ENCODE results near the gene KIAA1671.
"Not testable (repeated sequence)": the region's sequence is repeated elsewhere in the genome, so short reads cannot be mapped to it uniquely, and the experiment has no call there.

KIAA1671 gene

DNA sequence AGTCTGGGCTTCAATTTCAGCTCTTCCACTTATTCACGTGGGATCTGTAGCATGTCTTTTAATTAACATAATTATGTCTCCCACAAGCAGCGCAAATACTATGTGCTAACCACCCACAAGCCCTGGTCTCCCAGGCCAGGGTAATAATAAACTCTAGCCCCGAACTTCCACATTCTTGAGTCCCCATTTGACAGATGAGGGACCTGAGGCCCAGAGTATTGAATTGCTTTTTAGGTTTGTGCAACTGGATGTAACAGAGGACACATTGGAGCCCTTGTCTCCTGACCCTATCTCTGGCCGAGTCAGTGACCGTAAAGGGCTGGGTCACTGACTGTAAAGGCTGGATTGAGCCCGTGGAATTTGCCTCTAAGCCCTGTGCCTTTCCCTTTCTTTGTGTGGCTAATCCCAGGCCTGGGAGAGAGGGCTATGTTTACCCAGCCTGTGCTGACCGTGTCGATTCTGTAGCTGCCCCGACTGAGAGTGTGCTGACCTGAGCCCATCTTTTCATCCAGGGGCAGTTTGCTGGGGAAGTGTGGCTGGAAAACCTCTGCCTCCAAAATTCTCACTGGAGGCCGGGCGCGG, 270.8 kb downstream of the KIAA1671 start:
- Mint-ChIP-seq H3K36me3 (ENCODE audit: low read depth) (no peaks in the 10 kb centered on the region), H3K9me3 (no peaks in the 10 kb centered on the region), H3K4me3 (no peak overlapping the region), H3K4me1 (no peaks in the 10 kb centered on the region), H3K27ac (no peak overlapping the region), H3K27me3 (ENCODE audit: low read depth, poor library complexity) (peaks cover 53% of the 10 kb centered on the region)
- DNase-seq, result no peak
- TF ChIP-seq, protein P1, sequence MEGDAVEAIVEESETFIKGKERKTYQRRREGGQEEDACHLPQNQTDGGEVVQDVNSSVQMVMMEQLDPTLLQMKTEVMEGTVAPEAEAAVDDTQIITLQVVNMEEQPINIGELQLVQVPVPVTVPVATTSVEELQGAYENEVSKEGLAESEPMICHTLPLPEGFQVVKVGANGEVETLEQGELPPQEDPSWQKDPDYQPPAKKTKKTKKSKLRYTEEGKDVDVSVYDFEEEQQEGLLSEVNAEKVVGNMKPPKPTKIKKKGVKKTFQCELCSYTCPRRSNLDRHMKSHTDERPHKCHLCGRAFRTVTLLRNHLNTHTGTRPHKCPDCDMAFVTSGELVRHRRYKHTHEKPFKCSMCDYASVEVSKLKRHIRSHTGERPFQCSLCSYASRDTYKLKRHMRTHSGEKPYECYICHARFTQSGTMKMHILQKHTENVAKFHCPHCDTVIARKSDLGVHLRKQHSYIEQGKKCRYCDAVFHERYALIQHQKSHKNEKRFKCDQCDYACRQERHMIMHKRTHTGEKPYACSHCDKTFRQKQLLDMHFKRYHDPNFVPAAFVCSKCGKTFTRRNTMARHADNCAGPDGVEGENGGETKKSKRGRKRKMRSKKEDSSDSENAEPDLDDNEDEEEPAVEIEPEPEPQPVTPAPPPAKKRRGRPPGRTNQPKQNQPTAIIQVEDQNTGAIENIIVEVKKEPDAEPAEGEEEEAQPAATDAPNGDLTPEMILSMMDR (IDR thresholded peaks at IDR 0.05), result no peak

DNA sequence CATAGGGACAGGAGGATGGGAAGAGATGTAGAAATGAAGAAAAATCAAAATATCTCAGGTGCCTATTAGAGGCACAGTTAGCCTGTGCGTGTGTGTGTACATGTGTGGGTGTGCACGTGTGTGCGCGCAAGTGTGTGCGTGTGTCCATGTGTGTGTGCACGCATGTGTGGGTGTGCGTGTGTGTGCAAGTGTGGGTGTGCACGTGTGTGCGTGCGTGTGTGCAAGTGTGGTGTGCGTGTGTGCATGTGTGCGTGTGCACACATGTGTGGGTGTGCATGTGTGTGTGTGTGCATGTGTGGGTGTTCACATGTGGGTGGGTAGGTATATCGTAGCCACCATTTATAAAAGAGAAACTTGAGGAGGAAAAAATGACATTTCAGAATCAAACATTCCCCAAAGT, 276.3 kb downstream of the KIAA1671 start:
- H3K4me3 Mint-ChIP-seq, result no peak overlapping the region
- H3K27me3 Mint-ChIP-seq (ENCODE audit: low read depth, poor library complexity), result peaks cover 13% of the 10 kb centered on the region
- peak overlapping the region; percentile 94 for H3K27ac Mint-ChIP-seq
- TF ChIP-seq, protein P1 (IDR thresholded peaks at IDR 0.05), result no peak
- no peak for DNase-seq
- no peaks in the 10 kb centered on the region for H3K36me3 Mint-ChIP-seq (ENCODE audit: low read depth)
- no peaks in the 10 kb centered on the region for H3K4me1 Mint-ChIP-seq
- no peaks in the 10 kb centered on the region for H3K9me3 Mint-ChIP-seq

DNA sequence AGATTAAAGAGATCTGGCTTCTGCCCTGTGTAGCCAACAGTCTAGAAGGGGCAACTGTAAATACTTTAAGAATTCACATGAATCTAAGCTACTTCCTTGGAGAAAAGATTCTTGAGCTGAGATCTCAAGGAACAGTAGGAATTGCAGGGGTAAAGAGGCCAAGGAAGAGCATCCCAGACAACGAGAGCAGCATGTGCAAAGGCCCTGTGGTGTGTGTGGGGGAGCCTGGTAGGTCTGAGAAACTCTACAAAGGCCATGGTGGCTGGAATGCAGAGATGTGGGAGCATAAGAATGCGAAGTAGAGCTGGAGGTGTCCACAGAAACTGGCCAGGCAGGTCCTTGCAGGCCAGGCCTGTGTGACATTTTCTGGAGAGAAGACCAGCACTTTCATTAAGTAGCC, 278.2 kb downstream of the KIAA1671 start:
- H3K27ac Mint-ChIP-seq; H3K4me3 Mint-ChIP-seq; H3K36me3 Mint-ChIP-seq (ENCODE audit: low read depth); H3K4me1 Mint-ChIP-seq; DNase-seq; H3K9me3 Mint-ChIP-seq: not testable (repeated sequence)
- H3K27me3 Mint-ChIP-seq (ENCODE audit: low read depth, poor library complexity), result peaks cover 22% of the 10 kb centered on the region

DNA sequence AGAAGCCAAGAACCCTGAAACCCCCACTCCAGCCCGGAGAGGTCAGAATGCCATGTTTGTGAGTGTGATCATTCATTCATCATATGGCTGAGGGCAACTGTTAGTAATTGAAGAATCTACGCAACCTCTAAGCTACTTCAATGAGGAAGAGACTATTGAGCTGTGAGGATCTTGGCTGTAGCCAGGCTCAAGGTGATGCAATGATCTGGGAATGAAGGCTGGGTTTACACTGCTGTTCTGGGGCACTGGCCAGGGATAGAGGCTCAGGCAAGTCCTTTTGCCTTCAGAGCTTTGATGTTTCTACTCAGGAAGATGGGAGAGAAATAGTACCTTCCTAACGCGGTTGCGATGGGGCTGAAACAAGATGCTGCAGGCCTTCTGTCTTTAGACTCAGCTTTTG, 279.8 kb downstream of the KIAA1671 start:
- TF ChIP-seq, protein P1 (IDR thresholded peaks at IDR 0.05), result no peak
- Mint-ChIP-seq H3K4me1 (peaks cover 7% of the 10 kb centered on the region), H3K27me3 (ENCODE audit: low read depth, poor library complexity) (peaks cover 28% of the 10 kb centered on the region), H3K9me3 (no peaks in the 10 kb centered on the region), H3K4me3 (no peak overlapping the region), H3K36me3 (ENCODE audit: low read depth) (no peaks in the 10 kb centered on the region), H3K27ac (no peak overlapping the region)
- no peak for DNase-seq

DNA sequence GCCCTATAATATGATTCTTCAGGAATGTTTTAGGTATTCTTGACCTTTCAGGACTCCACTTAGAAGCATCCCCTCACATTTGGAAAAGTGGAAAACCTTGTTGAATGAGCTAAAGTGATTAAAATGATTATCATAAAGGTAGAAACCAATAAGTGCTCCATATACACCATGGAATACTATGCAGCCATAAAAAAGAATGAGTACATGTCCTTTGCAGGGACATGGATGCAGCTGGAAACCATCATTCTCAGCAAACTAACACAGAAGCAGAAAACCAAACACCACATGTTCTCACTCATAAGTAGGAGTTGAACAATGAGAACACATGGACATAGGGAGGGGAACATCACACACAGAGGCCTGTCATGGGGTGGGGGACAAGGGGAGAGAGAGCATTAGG, 281.2 kb downstream of the KIAA1671 start:
- not testable (repeated sequence) for H3K36me3 Mint-ChIP-seq (ENCODE audit: low read depth); H3K4me3 Mint-ChIP-seq; DNase-seq; H3K9me3 Mint-ChIP-seq; H3K4me1 Mint-ChIP-seq; H3K27ac Mint-ChIP-seq
- peaks cover 37% of the 10 kb centered on the region for H3K27me3 Mint-ChIP-seq (ENCODE audit: low read depth, poor library complexity)

DNA sequence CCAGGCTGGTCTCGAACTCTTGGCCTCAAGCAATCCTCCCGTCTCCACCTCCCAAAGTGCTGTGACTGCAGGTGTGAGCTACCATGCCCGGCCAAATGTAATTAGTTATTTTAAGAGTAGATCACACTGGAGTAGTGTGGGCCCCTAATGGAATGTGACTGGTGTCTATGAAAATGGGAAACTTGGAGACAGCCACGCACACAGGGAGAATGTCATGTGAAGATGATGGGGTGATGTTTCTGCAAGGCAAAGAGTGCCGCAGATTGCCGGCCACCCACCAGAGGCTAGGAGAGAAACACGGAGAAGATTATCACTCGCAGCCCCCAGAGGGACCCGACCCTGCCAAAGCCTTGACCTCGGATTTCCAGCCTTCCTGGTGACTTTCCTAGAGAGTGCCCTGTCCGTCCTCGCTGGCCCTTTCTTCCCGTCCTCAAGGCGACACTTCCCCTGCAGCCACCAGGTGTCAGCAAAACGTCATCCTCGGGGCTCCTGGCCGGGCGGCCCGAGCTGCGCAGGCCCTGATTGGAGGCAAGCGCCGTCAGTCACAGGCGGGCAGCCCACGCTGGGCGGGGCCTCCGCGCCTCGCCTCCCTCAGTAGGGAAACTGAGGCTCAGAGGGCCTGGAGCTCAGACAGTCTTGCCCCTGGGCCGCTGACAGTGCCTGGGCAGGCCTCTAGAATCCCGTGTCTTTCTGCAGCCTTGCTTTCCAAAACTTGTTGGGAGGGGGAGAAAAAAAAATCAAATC, 283.2 kb downstream of the KIAA1671 start:
- no peak overlapping the region for H3K27ac Mint-ChIP-seq
- H3K4me3 Mint-ChIP-seq, result peak overlapping the region; percentile 39
- peaks cover 49% of the 10 kb centered on the region for H3K27me3 Mint-ChIP-seq (ENCODE audit: low read depth, poor library complexity)
- no peaks in the 10 kb centered on the region for H3K36me3 Mint-ChIP-seq (ENCODE audit: low read depth)
- H3K4me1 Mint-ChIP-seq, result peaks cover 7% of the 10 kb centered on the region
- TF ChIP-seq, protein P1 (IDR thresholded peaks at IDR 0.05), result peak; percentile 73
- H3K9me3 Mint-ChIP-seq, result no peaks in the 10 kb centered on the region
- DNase-seq, result peak; percentile 92

DNA sequence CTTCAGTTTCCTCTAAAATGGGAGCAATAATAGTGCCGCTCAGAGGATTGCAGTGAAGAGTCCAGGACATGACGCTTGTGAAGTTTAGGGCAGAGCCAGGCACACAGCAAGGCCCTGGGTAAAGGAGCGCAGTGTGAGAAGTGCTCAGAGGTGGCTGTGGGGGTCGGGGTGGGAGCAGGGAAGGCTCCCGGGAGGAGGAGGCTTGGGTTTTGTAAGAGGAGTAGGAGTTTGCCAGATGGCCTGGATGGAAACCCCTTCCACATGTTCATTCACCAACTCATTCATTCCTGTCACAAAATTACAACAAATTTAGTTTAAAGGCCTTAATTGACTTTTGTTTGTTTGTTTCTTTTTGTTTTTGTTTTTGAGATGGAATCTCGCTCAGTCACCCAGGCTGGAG, 283.9 kb downstream of the KIAA1671 start:
- Mint-ChIP-seq H3K9me3 (no peaks in the 10 kb centered on the region), H3K27me3 (ENCODE audit: low read depth, poor library complexity) (peaks cover 56% of the 10 kb centered on the region), H3K36me3 (ENCODE audit: low read depth) (no peaks in the 10 kb centered on the region), H3K4me1 (peaks cover 7% of the 10 kb centered on the region), H3K4me3 (no peak overlapping the region), H3K27ac (no peak overlapping the region)
- DNase-seq, result no peak
- TF ChIP-seq, protein P1 (IDR thresholded peaks at IDR 0.05), result no peak

Measured in nephron progenitor cell (in vitro differentiated cells).